Kidney (tissue), 14 donors: ENCODE results near the gene TNKS1BP1. TPM values are rescaled to one million over a fixed set of nuclear protein-coding genes. Genes with fewer than 3 reads are reported as not detected.
"Not testable (repeated sequence)": the region's sequence is repeated elsewhere in the genome, so short reads cannot be mapped to it uniquely, and the experiment has no call there.

Source experiments
- DNase-seq, 5 donors: peaks; one replicate each; pipeline ENCODE4 v3.0.0-alpha.2; 2013 to 2020
- FAIRE-seq: peaks from 2 replicates; lab custom pipeline; 2012; peaks lifted over from hg19 to GRCh38; lab: Jason Lieb, UNC
- H3K27ac ChIP-seq, 2 donors: one replicate each; pipeline ENCODE4 v1.7.0; 2013; ENCODE audit warnings: low read depth in 2 of 2, low read length in 2 of 2, inconsistent platforms in 1 of 2
- H3K27me3 ChIP-seq: one replicate; pipeline ENCODE4 v1.7.1; 2013; ENCODE audit warnings: low read length, inconsistent platforms; ENCODE audit not compliant: control insufficient read depth, insufficient read depth
- H3K36me3 ChIP-seq, 3 donors: one replicate each; pipeline versions ENCODE4 v1.7.0 to v1.7.1; 2013; ENCODE audit warnings: low read length in 3 of 3, control low read depth in 1 of 3, inconsistent platforms in 1 of 3; ENCODE audit not compliant: insufficient read depth in 3 of 3, control insufficient read depth in 2 of 3
- H3K4me1 ChIP-seq, 3 donors: one replicate each; pipeline versions ENCODE4 v1.7.0 to v1.7.1; 2013; ENCODE audit warnings: low read length in 3 of 3, inconsistent platforms in 1 of 3, low read depth in 1 of 3; ENCODE audit not compliant: control insufficient read depth in 2 of 3, insufficient read depth in 2 of 3
- H3K4me3 ChIP-seq, 3 donors: one replicate each; pipeline versions ENCODE4 v1.7.0 to v1.8.1; 2013; ENCODE audit warnings: low read length in 3 of 3, control low read depth in 1 of 3, inconsistent platforms in 1 of 3
- H3K9ac ChIP-seq, 3 donors: one replicate each; pipeline versions ENCODE4 v1.7.0 to v1.7.1; 2013; ENCODE audit warnings: low read length in 3 of 3, control low read depth in 1 of 3, inconsistent platforms in 1 of 3
- H3K9me3 ChIP-seq, 3 donors: one replicate each; pipeline versions ENCODE4 v1.7.0 to v1.7.1; 2013; ENCODE audit warnings: low read length in 3 of 3, control low read depth in 1 of 3, inconsistent platforms in 1 of 3; ENCODE audit not compliant: control insufficient read depth in 2 of 3, insufficient read depth in 1 of 3
- CTCF ChIP-seq: IDR thresholded peaks from 3 replicates; pipeline ENCODE4 v1.5.1; 2012; ENCODE audit warnings: mild to moderate bottlenecking, moderate library complexity, borderline replicate concordance; ENCODE audit not compliant: insufficient read depth; ENCODE audit errors: extremely low read depth
- intact Hi-C: fragments of 100-400 bp; cut with DNase I; formaldehyde crosslinking; loops from one replicate; pipeline ENCODE4 v1.11.1; 2022
- polyA plus RNA-seq: library from polyadenylated mRNA; stranded (reverse); fragments of 350-450 nt; fragmentation: Illumina TruSeq; extraction: RNeasy Lipid Tissue Mini Kit (QIAGEN cat#74804); gene quantifications from one replicate; pipeline ENCODE4 v1.2.3, GENCODE V29; 2014; ENCODE audit warnings: low read depth, low replicate concordance; ENCODE audit not compliant: insufficient read depth
- total RNA-seq: library from RNA; stranded (reverse); fragmentation: NEBNext Ultra II Directional; extraction: Animal tissue kit (Norgen Biotek cat#: 25700); gene quantifications from one replicate; pipeline ENCODE4 v1.2.1, GENCODE V29; 2021
- donor health status: control.
- donor health status: control.
- donor health status: control.
- donor health status: control.
- donor health status: control.
- donor health status: DM: yes; HTN: yes; CAD: no.
- donor health status: Normal renal cell carcinoma (clear cell type).

TNKS1BP1 gene
- total and polyA plus RNA-seq, 2 donors from 2014 or later, result 53.3 to 206 TPM

DNA sequence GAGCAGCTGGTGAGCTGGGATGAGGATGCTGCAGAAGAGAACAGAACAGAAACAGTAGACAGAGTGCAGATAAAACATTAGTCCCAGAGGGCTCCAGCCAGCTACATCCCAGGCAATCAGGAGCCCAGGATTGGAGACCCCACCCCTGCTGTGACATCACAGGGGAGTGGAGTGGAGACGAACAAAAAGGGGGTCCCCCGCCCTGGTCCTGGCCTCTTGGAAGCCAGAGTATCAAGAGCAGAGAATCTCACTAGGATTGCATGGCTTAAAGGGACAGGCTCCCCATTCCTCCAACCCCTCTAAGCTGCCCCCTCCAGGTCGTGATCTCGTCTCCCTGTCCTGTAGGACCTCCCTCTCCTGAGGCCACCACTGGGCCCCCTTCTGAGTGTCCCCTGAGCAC is 13.4 kb upstream of the TNKS1BP1 start, which contains the start of gene P2RX3:
P2RX3 (plus strand) TSS at position 211 of the 400 bp plus-strand sequence. CDS start 199 bp downstream, outside the sequence.
- DNase-seq (peak in 1 of 5 donors; percentile 48), FAIRE-seq (no peak)
- no peak for TF ChIP-seq CTCF
- peaks cover 0 to 10% (median 8%) of the 10 kb centered on the region in 3 donors for H3K4me1 ChIP-seq
- peaks cover 2 to 3% (median 2%) of the 10 kb centered on the region in 3 donors for H3K36me3 ChIP-seq
- intact Hi-C loops, result no loop called here
- H3K4me3 ChIP-seq, result no peak within 1 kb of the TSS
- H3K9ac ChIP-seq, result no peak within 1 kb of the TSS
- H3K27me3 ChIP-seq, result no peaks in the 10 kb centered on the region
- H3K27ac ChIP-seq, result no peak within 1 kb of the TSS
- H3K9me3 ChIP-seq, result no peaks in the 10 kb centered on the region

DNA sequence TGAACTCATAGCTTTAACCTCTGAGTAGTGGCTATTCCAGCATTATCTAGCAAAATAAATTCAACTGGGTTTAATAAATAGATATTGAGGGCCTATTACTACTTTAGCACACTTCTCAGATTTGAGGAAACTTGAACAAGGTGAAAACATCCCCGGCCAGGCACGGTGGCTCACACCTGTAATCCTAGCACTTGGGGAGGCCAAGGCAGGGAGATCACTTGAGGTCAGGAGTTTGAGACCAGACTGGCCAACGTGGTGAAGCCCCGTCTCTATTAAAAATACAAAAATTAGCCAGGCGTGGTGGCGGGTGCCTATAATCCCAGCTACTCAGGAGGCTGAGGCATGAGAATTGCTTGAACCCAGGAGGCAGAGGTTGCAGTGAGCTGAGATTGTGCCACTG is 12.1 kb upstream of the TNKS1BP1 start:
- H3K9me3 ChIP-seq, intact Hi-C loops, H3K4me1 ChIP-seq, FAIRE-seq, H3K27ac ChIP-seq, H3K27me3 ChIP-seq, DNase-seq: not testable (repeated sequence)
- H3K36me3 ChIP-seq, result peaks cover 4 to 16% (median 14%) of the 10 kb centered on the region in 3 donors
- H3K9ac ChIP-seq, result peak overlapping the region in 1 of 3 donors; percentile 95
- H3K4me3 ChIP-seq, result peak overlapping the region in 1 of 3 donors; percentile 90

- H3K9ac ChIP-seq, result peak overlapping the region; percentile 65 to 95 (median 85)
- peaks cover 0 to 10% (median 8%) of the 10 kb centered on the region in 3 donors for H3K4me1 ChIP-seq
- no peak for TF ChIP-seq CTCF
- no peak for DNase-seq
- peaks cover 4 to 23% (median 21%) of the 10 kb centered on the region in 3 donors for H3K36me3 ChIP-seq
- intact Hi-C loops, result no loop called here
- no peaks in the 10 kb centered on the region for H3K9me3 ChIP-seq
- H3K4me3 ChIP-seq, result peak overlapping the region; percentile 76 to 90 (median 79)
- H3K27me3 ChIP-seq, result no peaks in the 10 kb centered on the region
- FAIRE-seq, result no peak
- peak overlapping the region; percentile 81 to 85 for H3K27ac ChIP-seq
These were observed 11.4 kb upstream of the TNKS1BP1 start for GRCh38 chr11:57336111-57336666.

DNA sequence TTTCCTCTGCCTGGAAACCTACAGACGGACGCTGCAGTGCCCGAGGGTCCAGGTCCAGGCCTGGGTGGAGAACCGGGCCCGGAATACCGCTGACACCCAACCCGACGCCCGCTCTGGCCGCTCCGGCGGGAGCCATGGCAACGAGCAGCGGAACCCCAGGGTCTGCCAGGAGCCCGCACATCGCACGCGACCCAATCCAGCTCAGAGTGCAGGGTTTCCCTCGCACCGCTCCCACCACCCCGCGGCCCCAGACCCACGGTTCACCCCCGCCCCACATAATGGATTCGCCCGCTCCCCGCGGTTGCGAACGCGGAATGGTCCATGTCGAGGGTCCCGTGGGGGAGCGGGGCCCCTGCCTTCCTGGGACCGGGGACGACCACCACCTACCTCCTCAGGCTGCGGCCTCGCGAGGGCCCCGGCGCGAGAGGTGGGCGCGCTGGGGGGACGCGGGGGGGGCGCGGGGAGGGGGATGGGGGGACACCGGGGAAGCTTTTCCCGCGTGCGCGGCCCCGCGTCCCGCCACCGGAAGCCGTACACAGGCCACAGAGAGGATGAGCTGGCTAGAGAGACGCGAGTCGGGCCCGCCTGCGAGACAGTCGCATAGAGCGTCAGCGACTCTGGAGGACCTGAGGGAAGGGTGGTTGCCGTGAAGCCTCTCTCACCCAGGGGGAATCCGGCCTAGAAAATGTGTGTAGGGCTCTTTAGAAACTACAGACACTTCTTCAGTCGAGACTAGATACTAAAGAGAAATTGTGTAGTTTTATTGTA is 10.8 kb upstream of the TNKS1BP1 start, which contains the start of gene SSRP1:
SSRP1 (minus strand) TSS at position 550 of the 768 bp plus-strand sequence. CDS start 771 bp downstream, outside the sequence.
- Histone ChIP-seq H3K4me3 (peak within 1 kb of the TSS; percentile 76 to 90 (median 79)), H3K9ac (peak within 1 kb of the TSS; percentile 65 to 95 (median 85)), H3K27ac (peak within 1 kb of the TSS; percentile 81 to 85), H3K4me1 (peaks cover 0 to 10% (median 8%) of the 10 kb centered on the region in 3 donors), H3K36me3 (peaks cover 4 to 29% (median 23%) of the 10 kb centered on the region in 3 donors), H3K9me3 (no peaks in the 10 kb centered on the region), H3K27me3 (no peaks in the 10 kb centered on the region)
- TF ChIP-seq CTCF, result no peak
- FAIRE-seq (no peak), DNase-seq (peak; percentile 91 to 96 (median 93))
- intact Hi-C loops, result no loop called here
